Kidney (tissue), 14 donors: ENCODE data around the gene PADI4. TPM values are rescaled to one million over a fixed set of nuclear protein-coding genes. Genes with fewer than 3 reads are reported as not detected.
A peak's percentile ranks its signal among the peaks of the same experiment; 100 is the strongest.

ENCODE experiments used
- DNase-seq, 5 donors: peaks; one replicate each; pipeline ENCODE4 v3.0.0-alpha.2; 2013 to 2020
- FAIRE-seq: peaks from 2 replicates; lab custom pipeline; 2012; peaks lifted over from hg19 to GRCh38; lab: Jason Lieb, UNC
- H3K27ac ChIP-seq, 2 donors: one replicate each; pipeline ENCODE4 v1.7.0; 2013; ENCODE audit warnings: low read depth in 2 of 2, low read length in 2 of 2, inconsistent platforms in 1 of 2
- H3K27me3 ChIP-seq: one replicate; pipeline ENCODE4 v1.7.1; 2013; ENCODE audit warnings: low read length, inconsistent platforms; ENCODE audit not compliant: control insufficient read depth, insufficient read depth
- H3K36me3 ChIP-seq, 3 donors: one replicate each; pipeline versions ENCODE4 v1.7.0 to v1.7.1; 2013; ENCODE audit warnings: low read length in 3 of 3, control low read depth in 1 of 3, inconsistent platforms in 1 of 3; ENCODE audit not compliant: insufficient read depth in 3 of 3, control insufficient read depth in 2 of 3
- H3K4me1 ChIP-seq, 3 donors: one replicate each; pipeline versions ENCODE4 v1.7.0 to v1.7.1; 2013; ENCODE audit warnings: low read length in 3 of 3, inconsistent platforms in 1 of 3, low read depth in 1 of 3; ENCODE audit not compliant: control insufficient read depth in 2 of 3, insufficient read depth in 2 of 3
- H3K4me3 ChIP-seq, 3 donors: one replicate each; pipeline versions ENCODE4 v1.7.0 to v1.8.1; 2013; ENCODE audit warnings: low read length in 3 of 3, control low read depth in 1 of 3, inconsistent platforms in 1 of 3
- H3K9ac ChIP-seq, 3 donors: one replicate each; pipeline versions ENCODE4 v1.7.0 to v1.7.1; 2013; ENCODE audit warnings: low read length in 3 of 3, control low read depth in 1 of 3, inconsistent platforms in 1 of 3
- H3K9me3 ChIP-seq, 3 donors: one replicate each; pipeline versions ENCODE4 v1.7.0 to v1.7.1; 2013; ENCODE audit warnings: low read length in 3 of 3, control low read depth in 1 of 3, inconsistent platforms in 1 of 3; ENCODE audit not compliant: control insufficient read depth in 2 of 3, insufficient read depth in 1 of 3
- intact Hi-C: fragments of 100-400 bp; cut with DNase I; formaldehyde crosslinking; loops from one replicate; pipeline ENCODE4 v1.11.1; 2022
- polyA plus RNA-seq: library from polyadenylated mRNA; stranded (reverse); fragments of 350-450 nt; fragmentation: Illumina TruSeq; extraction: RNeasy Lipid Tissue Mini Kit (QIAGEN cat#74804); gene quantifications from one replicate; pipeline ENCODE4 v1.2.3, GENCODE V29; 2014; ENCODE audit warnings: low read depth, low replicate concordance; ENCODE audit not compliant: insufficient read depth
- total RNA-seq: library from RNA; stranded (reverse); fragmentation: NEBNext Ultra II Directional; extraction: Animal tissue kit (Norgen Biotek cat#: 25700); gene quantifications from one replicate; pipeline ENCODE4 v1.2.1, GENCODE V29; 2021
- TF ChIP-seq, protein P1 (sequence below): IDR thresholded peaks from 3 replicates; pipeline ENCODE4 v1.5.1; 2012; ENCODE audit warnings: mild to moderate bottlenecking, moderate library complexity, borderline replicate concordance; ENCODE audit not compliant: insufficient read depth; ENCODE audit errors: extremely low read depth
- donor health status: control.
- donor health status: control.
- donor health status: control.
- donor health status: control.
- donor health status: control.
- donor health status: DM: yes; HTN: yes; CAD: no.
- donor health status: Normal renal cell carcinoma (clear cell type).

The PADI4 gene
- total and polyA plus RNA-seq, 2 donors from 2014 or later = 0.35 TPM; not detected in 1

DNA sequence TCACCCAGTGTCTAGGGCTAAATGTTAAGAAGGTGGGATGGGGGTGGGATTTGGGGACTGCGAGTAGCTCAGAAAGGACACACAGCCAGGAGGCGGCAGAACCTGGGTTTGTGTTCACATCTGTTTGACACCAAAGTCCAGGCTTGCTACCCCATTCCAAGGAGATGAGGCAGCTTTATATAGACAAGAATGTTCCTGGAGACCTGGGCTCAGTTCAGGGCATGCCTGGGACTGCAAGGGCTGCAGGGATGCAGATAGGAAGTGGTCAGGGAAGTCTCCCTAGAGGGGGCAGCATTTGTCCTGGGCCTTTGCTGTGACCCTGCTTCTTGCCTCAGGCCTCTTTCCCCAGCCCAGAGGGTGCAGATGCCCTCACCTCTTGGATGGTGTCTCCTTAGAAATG is 42.8 kb upstream of the PADI4 start:
- TF ChIP-seq, protein P1, sequence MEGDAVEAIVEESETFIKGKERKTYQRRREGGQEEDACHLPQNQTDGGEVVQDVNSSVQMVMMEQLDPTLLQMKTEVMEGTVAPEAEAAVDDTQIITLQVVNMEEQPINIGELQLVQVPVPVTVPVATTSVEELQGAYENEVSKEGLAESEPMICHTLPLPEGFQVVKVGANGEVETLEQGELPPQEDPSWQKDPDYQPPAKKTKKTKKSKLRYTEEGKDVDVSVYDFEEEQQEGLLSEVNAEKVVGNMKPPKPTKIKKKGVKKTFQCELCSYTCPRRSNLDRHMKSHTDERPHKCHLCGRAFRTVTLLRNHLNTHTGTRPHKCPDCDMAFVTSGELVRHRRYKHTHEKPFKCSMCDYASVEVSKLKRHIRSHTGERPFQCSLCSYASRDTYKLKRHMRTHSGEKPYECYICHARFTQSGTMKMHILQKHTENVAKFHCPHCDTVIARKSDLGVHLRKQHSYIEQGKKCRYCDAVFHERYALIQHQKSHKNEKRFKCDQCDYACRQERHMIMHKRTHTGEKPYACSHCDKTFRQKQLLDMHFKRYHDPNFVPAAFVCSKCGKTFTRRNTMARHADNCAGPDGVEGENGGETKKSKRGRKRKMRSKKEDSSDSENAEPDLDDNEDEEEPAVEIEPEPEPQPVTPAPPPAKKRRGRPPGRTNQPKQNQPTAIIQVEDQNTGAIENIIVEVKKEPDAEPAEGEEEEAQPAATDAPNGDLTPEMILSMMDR = no peak
- H3K36me3 ChIP-seq = no peaks in the 10 kb centered on the region
- H3K4me3 ChIP-seq = no peak overlapping the region
- peaks cover 0 to 3% (median 0%) of the 10 kb centered on the region in 3 donors for H3K9me3 ChIP-seq
- DNase-seq (no peak), FAIRE-seq (no peak)
- intact Hi-C loops = no loop called here
- H3K27ac ChIP-seq = no peak overlapping the region
- no peaks in the 10 kb centered on the region for H3K27me3 ChIP-seq
- no peak overlapping the region for H3K9ac ChIP-seq
- H3K4me1 ChIP-seq = no peaks in the 10 kb centered on the region

DNA sequence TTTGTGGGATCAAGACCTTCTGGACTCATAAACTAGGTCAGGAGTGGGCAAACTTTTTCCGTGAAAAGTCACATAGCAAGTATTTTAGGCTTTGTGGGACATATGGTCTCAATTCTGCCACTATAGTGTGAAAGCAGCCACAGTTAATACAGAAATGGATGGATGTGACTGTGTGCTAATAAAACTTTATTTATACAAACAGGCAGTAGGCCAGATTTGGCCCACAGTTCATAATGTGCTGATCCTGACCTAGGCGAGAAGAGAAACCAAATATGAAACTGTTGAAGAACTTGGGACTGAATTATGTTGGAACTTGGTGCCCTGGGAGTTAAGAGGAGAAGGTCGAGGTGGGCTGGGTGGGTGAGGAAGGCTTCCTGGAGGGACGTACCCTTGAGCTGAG is 42.0 kb upstream of the PADI4 start:
- Histone ChIP-seq H3K4me3 (no peak overlapping the region), H3K4me1 (no peaks in the 10 kb centered on the region), H3K9me3 (peaks cover 0 to 3% (median 0%) of the 10 kb centered on the region in 3 donors), H3K9ac (no peak overlapping the region), H3K36me3 (no peaks in the 10 kb centered on the region), H3K27me3 (no peaks in the 10 kb centered on the region), H3K27ac (no peak overlapping the region)
- intact Hi-C loops = no loop called here
- no peak for DNase-seq
- TF ChIP-seq, protein P1 = no peak
- FAIRE-seq = no peak

DNA sequence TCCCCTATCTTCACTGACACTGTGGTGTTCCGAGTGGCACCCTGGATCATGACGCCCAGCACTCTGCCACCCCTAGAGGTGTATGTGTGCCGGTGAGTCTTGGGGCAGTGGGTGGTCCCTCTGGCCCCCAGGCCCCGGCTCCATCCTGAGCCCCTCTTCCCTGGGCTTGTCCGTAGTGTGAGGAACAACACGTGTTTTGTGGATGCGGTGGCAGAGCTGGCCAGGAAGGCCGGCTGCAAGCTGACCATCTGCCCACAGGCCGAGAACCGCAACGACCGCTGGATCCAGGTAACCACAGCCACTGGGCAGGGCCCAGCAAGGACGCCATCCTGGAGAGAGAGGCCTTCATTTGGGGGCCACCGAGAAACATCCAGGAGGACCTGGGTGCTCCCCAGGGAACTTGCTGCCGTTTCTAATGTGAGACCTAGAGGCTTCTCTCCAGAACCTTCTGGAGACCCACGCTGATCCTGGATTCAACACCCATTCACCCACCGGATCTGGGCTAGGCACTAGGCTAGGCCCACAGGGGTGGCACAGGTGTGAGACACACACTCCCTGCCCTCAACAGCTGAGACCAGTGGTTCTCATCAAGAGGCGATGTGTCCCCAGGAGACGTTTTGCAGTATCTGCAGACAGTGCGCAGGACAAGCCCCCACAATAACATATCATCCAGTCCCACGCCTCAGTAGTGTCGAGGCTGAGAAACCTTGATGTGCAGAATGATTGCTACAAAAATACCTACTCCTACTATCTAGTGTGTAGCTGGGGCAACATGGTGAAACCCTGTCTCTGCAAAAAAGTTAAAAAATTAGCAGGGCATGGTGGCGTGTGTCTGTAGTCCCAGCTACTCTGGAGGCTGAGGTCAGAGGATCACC is 36.9 kb upstream of the PADI4 start:
- DNase-seq (peak in 1 of 5 donors; percentile 57), FAIRE-seq (no peak)
- no peak overlapping the region for H3K27ac ChIP-seq
- H3K4me1 ChIP-seq = no peaks in the 10 kb centered on the region
- intact Hi-C loops = no loop called here
- no peak overlapping the region for H3K9ac ChIP-seq
- H3K36me3 ChIP-seq = no peaks in the 10 kb centered on the region
- H3K4me3 ChIP-seq = no peak overlapping the region
- TF ChIP-seq, protein P1 = no peak
- H3K27me3 ChIP-seq = no peaks in the 10 kb centered on the region
- no peaks in the 10 kb centered on the region for H3K9me3 ChIP-seq
